Posterior cingulate gyrus (tissue), 11 donors: ENCODE measurements around the gene TOP1.

Experiments
- DNase-seq, 10 donors: peaks; one replicate each; pipeline versions ENCODE4 v3.0.0 to v3.0.0-alpha.2; 2020 to 2021; ENCODE audit warnings: mixed read lengths in 3 of 10
- intact Hi-C: fragments of 100-400 bp; cut with DNase I; formaldehyde crosslinking; loops from one replicate; pipeline ENCODE4 v1.15.1; 2023

The TOP1 gene

GRCh38 chr20:41139227-41140093 is 110.8 kb downstream of the TOP1 start:
- DNase-seq, result peak in 2 of 10 donors; percentile 9 to 30
- intact Hi-C loops, result loop anchor here (2.0 kb wide), 1 partner anchor 111 kb away; the partner anchor contains the start of gene TOP1

GRCh38 chr20:41140226-41141133 is 111.9 kb downstream of the TOP1 start:
- DNase-seq, result peak in 2 of 10 donors; percentile 37 to 65
- intact Hi-C loops, result no loop called here

GRCh38 chr20:41141153-41141815 is 112.7 kb downstream of the TOP1 start:
- intact Hi-C loops, result no loop called here
- DNase-seq, result peak in 2 of 10 donors; percentile 55 to 58

- DNase-seq, result peak in 2 of 10 donors; percentile 37 to 70
- intact Hi-C loops, result no loop called here
Measured at GRCh38 chr20:41142245-41142644, 113.6 kb downstream of the TOP1 start.

GRCh38 chr20:41142919-41143318 is 114.3 kb downstream of the TOP1 start:
- intact Hi-C loops, result no loop called here
- DNase-seq, result peak in 2 of 10 donors; percentile 33 to 72

GRCh38 chr20:41143354-41143753 is 114.7 kb downstream of the TOP1 start:
- intact Hi-C loops, result no loop called here
- peak in 1 of 10 donors; percentile 33 for DNase-seq

- peak in 2 of 10 donors; percentile 35 to 75 for DNase-seq
- intact Hi-C loops, result no loop called here
Measured at GRCh38 chr20:41145317-41145716, 116.7 kb downstream of the TOP1 start.

GRCh38 chr20:41145821-41146620 is 117.4 kb downstream of the TOP1 start:
- DNase-seq, result peak in 9 of 10 donors; percentile 40 to 95 (median 79)
- intact Hi-C loops, result no loop called here

- peak in 6 of 10 donors; percentile 2 to 85 (median 34) for DNase-seq
- intact Hi-C loops, result no loop called here
Measured at GRCh38 chr20:41147767-41148191, 119.2 kb downstream of the TOP1 start.

GRCh38 chr20:41148942-41149341 is 120.3 kb downstream of the TOP1 start:
- intact Hi-C loops, result no loop called here
- no peak for DNase-seq

GRCh38 chr20:41150664-41151063 is 122.0 kb downstream of the TOP1 start:
- intact Hi-C loops, result no loop called here
- DNase-seq, result peak in 1 of 10 donors; percentile 12

- DNase-seq, result peak in 3 of 10 donors; percentile 23 to 68 (median 35)
- intact Hi-C loops, result no loop called here
Measured at GRCh38 chr20:41151134-41151869, 122.7 kb downstream of the TOP1 start.

GRCh38 chr20:41152108-41152757 is 123.6 kb downstream of the TOP1 start:
- peak in 2 of 10 donors; percentile 37 to 47 for DNase-seq
- intact Hi-C loops, result no loop called here

GRCh38 chr20:41154436-41155176 is 126.0 kb downstream of the TOP1 start:
- intact Hi-C loops, result no loop called here
- DNase-seq, result no peak

- intact Hi-C loops, result no loop called here
- no peak for DNase-seq
Measured at GRCh38 chr20:41155261-41155660, 126.6 kb downstream of the TOP1 start.

GRCh38 chr20:41158082-41158625 is 129.5 kb downstream of the TOP1 start:
- DNase-seq, result no peak
- intact Hi-C loops, result no loop called here

- no peak for DNase-seq
- intact Hi-C loops, result no loop called here
Measured at GRCh38 chr20:41159547-41159946, 130.9 kb downstream of the TOP1 start.
